IPS DF 6.9 (cell line): ENCODE data around the gene SMG9.
A peak's percentile ranks its signal among the peaks of the same experiment; 100 is the strongest.
"Not testable (repeated sequence)": the region's sequence is repeated elsewhere in the genome, so short reads cannot be mapped to it uniquely, and the experiment has no call there.

ENCODE experiments used
- DNase-seq: peaks from one replicate; pipeline ENCODE4 v3.0.0-alpha.2; 2013; ENCODE audit warnings: low read depth, low spot score
- H3K27ac ChIP-seq: one replicate; pipeline ENCODE4 v1.5.1; 2013; ENCODE audit warnings: low read length, control low read depth
- H3K27me3 ChIP-seq: 2 replicates; pipeline ENCODE4 v1.6.1; 2013; ENCODE audit warnings: mild to moderate bottlenecking, low read length; ENCODE audit not compliant: control insufficient read depth, insufficient read depth
- H3K36me3 ChIP-seq: 2 replicates; pipeline ENCODE4 v1.6.1; 2013; ENCODE audit warnings: low read length; ENCODE audit not compliant: control insufficient read depth, insufficient read depth
- H3K4me1 ChIP-seq: 2 replicates; pipeline ENCODE4 v1.6.1; 2013; ENCODE audit warnings: low read length; ENCODE audit not compliant: control insufficient read depth, insufficient read depth
- H3K4me3 ChIP-seq: 2 replicates; pipeline ENCODE4 v1.5.1; 2013; ENCODE audit warnings: mild to moderate bottlenecking, low read length
- H3K9me3 ChIP-seq: 2 replicates; pipeline ENCODE4 v1.6.1; 2013; ENCODE audit warnings: low read length, inconsistent platforms; ENCODE audit not compliant: control insufficient read depth, insufficient read depth
- WGBS: extraction: QIAGEN DNeasy Blood & Tissue Kit; methylation state at CpG from one replicate; pipeline ENCODE4 v1.1.7; 2013; ENCODE audit warnings: mixed read lengths, missing lambda C conversion rate; ENCODE audit not compliant: insufficient read length, insufficient coverage; 5-methylcytosine and 5-hydroxymethylcytosine counted together

Gene SMG9

GRCh38 chr19:43779820-43780219 lies 25.1 kb upstream of the SMG9 start:
- DNase-seq: no peak
- Histone ChIP-seq H3K4me1 (peaks cover 1% of the 10 kb centered on the region; the same call in 1 of the 2 replicates), H3K27ac (no peak overlapping the region), H3K4me3 (no peak overlapping the region), H3K36me3 (no peaks in the 10 kb centered on the region), H3K9me3 (no peaks in the 10 kb centered on the region), H3K27me3 (peaks cover under 1% of the 10 kb centered on the region; the same call in 1 of the 2 replicates)
- no CpG with 5 or more reads among the region's 3 CpGs for WGBS

DNA sequence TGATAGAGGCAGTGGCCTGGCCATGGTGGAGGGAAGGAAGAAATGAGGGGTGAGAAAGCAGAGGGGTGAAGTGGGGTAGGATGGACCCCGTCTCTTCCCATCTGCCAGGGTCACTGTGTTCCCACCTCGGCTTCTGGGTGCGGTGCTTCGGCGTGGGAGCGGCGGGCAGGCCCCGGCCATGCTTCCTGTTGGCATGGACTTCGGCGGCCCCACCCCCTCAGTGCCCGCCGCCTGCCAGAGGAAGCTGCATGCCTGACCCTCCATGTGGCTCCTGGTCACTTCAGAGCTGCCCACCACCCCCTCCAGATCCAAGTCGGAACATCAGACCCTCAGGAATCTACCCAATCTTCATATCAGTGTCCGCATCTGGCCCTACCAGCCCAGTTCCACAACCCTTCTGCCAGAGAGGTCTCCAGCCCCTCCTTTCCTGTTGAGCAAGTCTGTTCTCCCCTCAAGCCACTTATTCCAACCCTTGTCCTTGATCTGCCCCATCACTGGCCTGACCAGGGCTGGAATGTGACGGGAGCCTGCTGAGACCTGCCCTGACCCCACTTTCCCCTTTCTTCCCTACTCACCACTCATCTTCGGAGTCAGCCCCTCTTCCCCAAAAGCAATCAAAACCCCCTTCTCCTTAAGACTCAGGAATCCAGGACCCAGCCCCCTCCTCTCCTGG lies 24.5 kb upstream of the SMG9 start:
- no peak for DNase-seq
- H3K9me3 ChIP-seq: no peaks in the 10 kb centered on the region
- H3K27me3 ChIP-seq: peaks cover 3% of the 10 kb centered on the region; the same call in 1 of the 2 replicates
- no peaks in the 10 kb centered on the region for H3K36me3 ChIP-seq
- no peak overlapping the region for H3K27ac ChIP-seq
- no CpG with 5 or more reads among the region's 16 CpGs for WGBS
- H3K4me1 ChIP-seq: peaks cover 1% of the 10 kb centered on the region; the same call in 1 of the 2 replicates
- no peak overlapping the region for H3K4me3 ChIP-seq

DNA sequence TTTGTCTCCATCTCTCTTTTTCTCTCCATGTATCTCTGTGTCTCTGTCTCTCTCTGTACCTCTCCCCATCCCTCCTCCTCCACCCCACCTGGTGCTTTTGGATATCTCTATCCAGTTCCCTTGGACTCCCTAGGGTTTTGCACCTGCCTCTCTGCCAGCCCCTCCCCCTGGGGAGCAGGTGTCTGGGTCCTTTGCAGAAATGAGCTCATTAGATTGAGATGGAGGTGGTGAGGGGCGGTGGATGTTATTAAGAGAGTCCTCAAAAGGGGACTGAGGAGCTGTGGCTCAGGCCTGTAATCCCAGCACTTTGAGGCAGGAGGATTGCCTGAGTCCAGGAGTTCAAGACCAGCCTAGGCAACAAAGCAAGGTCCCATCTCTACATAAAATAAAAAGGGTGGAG lies 23.9 kb upstream of the SMG9 start:
- WGBS: no CpG with 5 or more reads among the region's 1 CpG
- Histone ChIP-seq H3K9me3 (no peaks in the 10 kb centered on the region), H3K27ac (no peak overlapping the region), H3K4me1 (peaks cover 1% of the 10 kb centered on the region; the same call in 1 of the 2 replicates), H3K36me3 (no peaks in the 10 kb centered on the region), H3K4me3 (no peak overlapping the region), H3K27me3 (peaks cover 4% of the 10 kb centered on the region; the same call in 1 of the 2 replicates)
- DNase-seq: no peak

- no peak overlapping the region for H3K4me3 ChIP-seq
- H3K36me3 ChIP-seq: no peaks in the 10 kb centered on the region
- no peak for DNase-seq
- no peak overlapping the region for H3K27ac ChIP-seq
- peaks cover 11% of the 10 kb centered on the region; the same call in 1 of the 2 replicates for H3K27me3 ChIP-seq
- H3K4me1 ChIP-seq: peaks cover 1% of the 10 kb centered on the region; the same call in 1 of the 2 replicates
- WGBS: no CpG with 5 or more reads among the region's 4 CpGs
- H3K9me3 ChIP-seq: no peaks in the 10 kb centered on the region
Observed at GRCh38 chr19:43777163-43777695, 22.5 kb upstream of the SMG9 start.

DNA sequence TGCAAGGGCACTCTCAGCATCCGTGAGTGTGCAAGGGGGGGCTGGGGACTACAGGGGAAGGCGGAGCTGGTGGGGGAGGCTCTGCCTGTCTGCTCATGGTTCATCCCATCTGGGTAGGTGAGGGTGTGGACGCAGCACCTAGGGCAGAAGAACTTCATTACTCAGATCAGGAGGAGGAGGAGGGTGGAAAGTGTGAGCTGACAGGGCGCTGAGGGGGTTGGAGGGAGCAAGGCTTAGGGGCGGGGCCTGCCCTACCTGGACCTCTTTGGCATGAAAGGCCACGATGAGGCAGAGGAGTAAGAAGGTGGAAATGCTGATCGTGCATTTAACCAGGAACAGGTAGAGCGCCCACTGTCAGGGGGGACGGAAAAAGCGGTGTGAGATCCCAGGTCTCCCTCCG lies 21.5 kb upstream of the SMG9 start:
- no CpG with 5 or more reads among the region's 11 CpGs for WGBS
- Histone ChIP-seq H3K36me3 (no peaks in the 10 kb centered on the region), H3K9me3 (no peaks in the 10 kb centered on the region), H3K4me3 (no peak overlapping the region), H3K4me1 (peaks cover 1% of the 10 kb centered on the region; the same call in 1 of the 2 replicates), H3K27me3 (peaks cover 11% of the 10 kb centered on the region; the same call in 1 of the 2 replicates), H3K27ac (no peak overlapping the region)
- no peak for DNase-seq

DNA sequence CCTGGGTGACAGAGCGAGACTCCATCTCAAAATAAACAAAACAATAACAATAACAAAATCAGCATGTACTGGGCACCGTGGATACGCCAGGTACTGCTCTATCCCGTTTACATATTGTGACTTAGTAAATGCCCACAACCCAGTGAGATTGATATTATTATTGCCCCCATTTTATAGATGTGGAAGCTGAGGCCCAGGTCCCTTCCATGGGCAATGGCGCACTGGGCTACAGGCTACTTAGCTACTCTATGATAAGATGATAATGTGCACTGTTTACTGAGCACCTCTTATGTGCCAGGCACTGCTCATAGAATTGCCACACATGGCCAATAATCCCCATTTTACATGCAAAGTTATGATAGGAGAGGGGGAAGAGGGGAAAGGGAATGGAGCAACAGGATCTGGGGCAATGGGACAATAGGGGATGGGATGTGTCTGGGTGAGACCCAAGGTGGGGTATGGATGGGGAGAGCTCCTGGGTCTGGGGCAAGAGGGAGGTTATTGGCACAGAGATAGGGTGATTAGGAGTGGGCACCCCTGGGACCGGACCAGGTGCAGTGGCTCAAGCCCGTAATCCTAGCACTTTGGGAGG lies 20.6 kb upstream of the SMG9 start:
- no peaks in the 10 kb centered on the region for H3K36me3 ChIP-seq
- no peak for DNase-seq
- peaks cover 1% of the 10 kb centered on the region; the same call in 1 of the 2 replicates for H3K4me1 ChIP-seq
- H3K27me3 ChIP-seq: peaks cover 11% of the 10 kb centered on the region; the same call in 1 of the 2 replicates
- H3K4me3 ChIP-seq: no peak overlapping the region
- no peaks in the 10 kb centered on the region for H3K9me3 ChIP-seq
- H3K27ac ChIP-seq: no peak overlapping the region
- no CpG with 5 or more reads among the region's 7 CpGs for WGBS

DNA sequence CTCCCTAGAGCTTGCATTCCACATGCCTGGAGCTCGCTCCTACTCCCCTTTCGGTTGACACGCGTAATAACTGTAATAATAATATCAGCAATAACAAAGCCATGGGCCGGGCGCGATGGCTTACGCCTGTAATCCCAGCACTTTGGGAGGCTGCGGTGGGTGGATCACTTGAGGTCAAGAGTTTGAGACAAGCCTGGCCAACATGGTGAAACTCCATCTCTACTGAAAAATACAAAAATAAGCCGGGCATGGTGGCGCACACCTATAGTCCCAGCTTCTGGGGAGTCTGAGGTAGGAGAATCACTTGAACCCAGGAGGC lies 20.1 kb upstream of the SMG9 start:
- H3K9me3 ChIP-seq, H3K27ac ChIP-seq, DNase-seq, H3K36me3 ChIP-seq, H3K4me3 ChIP-seq, H3K4me1 ChIP-seq: not testable (repeated sequence)
- H3K27me3 ChIP-seq: peaks cover 11% of the 10 kb centered on the region; the same call in 1 of the 2 replicates
- no CpG with 5 or more reads among the region's 11 CpGs for WGBS

- no peak for DNase-seq
- Histone ChIP-seq H3K27ac (no peak overlapping the region), H3K4me1 (peaks cover 1% of the 10 kb centered on the region; the same call in 1 of the 2 replicates), H3K9me3 (no peaks in the 10 kb centered on the region), H3K27me3 (peaks cover 11% of the 10 kb centered on the region; the same call in 1 of the 2 replicates), H3K4me3 (peak overlapping the region; percentile 19; the same call in 1 of the 2 replicates), H3K36me3 (no peaks in the 10 kb centered on the region)
- no CpG with 5 or more reads among the region's 63 CpGs for WGBS
Observed at GRCh38 chr19:43774103-43774939, 19.6 kb upstream of the SMG9 start.

- Histone ChIP-seq H3K27ac (no peak overlapping the region), H3K36me3 (no peaks in the 10 kb centered on the region), H3K9me3 (no peaks in the 10 kb centered on the region), H3K27me3 (peaks cover 11% of the 10 kb centered on the region; the same call in 1 of the 2 replicates), H3K4me3 (peak overlapping the region; percentile 19; the same call in 1 of the 2 replicates), H3K4me1 (peaks cover 1% of the 10 kb centered on the region; the same call in 1 of the 2 replicates)
- WGBS: no CpG with 5 or more reads among the region's 5 CpGs
- no peak for DNase-seq
Observed at GRCh38 chr19:43773725-43774102, 19.0 kb upstream of the SMG9 start.

- Histone ChIP-seq H3K4me3 (no peak overlapping the region), H3K36me3 (no peaks in the 10 kb centered on the region), H3K9me3 (no peaks in the 10 kb centered on the region), H3K27me3 (peaks cover 8% of the 10 kb centered on the region; the same call in 1 of the 2 replicates), H3K27ac (no peak overlapping the region), H3K4me1 (no peaks in the 10 kb centered on the region; the same call in 1 of the 2 replicates)
- no peak for DNase-seq
- WGBS: no CpG with 5 or more reads among the region's 14 CpGs
Observed at GRCh38 chr19:43769256-43769655, 14.5 kb upstream of the SMG9 start.
